ENCODE results near the gene CACNA2D2. TPM values are rescaled to one million over a fixed set of nuclear protein-coding genes. Genes with fewer than 3 reads are reported as not detected.
A peak's percentile ranks its signal among the peaks of the same experiment; 100 is the strongest.

The CACNA2D2 gene
- total and polyA plus RNA-seq, 4 donors = 0.10 to 0.19 (median 0.15) TPM

DNA sequence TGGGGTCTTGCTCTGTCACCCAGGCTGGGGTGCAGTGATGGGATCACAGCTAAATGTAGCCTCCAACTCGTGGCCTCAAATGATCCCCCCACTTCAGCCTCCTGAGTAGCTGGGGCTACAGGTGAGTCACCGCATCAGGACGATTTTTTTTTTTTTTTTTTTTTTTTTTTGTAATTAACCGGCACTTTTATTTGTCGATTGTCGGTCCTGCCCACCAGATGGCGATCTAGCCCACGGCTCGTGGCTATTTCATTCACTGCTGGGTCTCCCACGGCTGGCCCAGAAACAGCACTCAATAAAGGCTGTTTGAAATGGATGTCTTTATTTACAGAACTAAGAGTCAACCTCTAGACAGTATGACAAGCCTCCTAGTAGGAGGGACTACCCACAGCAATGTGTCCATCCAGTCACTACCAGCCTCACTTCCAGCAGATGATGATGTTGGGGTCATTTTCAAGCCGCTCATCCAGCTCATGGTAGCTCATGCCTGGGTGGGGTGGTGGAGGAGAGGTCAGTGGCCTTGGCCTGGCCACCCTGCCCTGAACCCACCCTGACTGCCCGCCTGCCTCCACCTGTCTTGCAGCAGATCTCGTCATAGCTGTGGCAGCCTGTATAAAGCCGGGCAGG, 156.1 kb downstream of the CACNA2D2 start (continued):
- TF ChIP-seq, protein P1, sequence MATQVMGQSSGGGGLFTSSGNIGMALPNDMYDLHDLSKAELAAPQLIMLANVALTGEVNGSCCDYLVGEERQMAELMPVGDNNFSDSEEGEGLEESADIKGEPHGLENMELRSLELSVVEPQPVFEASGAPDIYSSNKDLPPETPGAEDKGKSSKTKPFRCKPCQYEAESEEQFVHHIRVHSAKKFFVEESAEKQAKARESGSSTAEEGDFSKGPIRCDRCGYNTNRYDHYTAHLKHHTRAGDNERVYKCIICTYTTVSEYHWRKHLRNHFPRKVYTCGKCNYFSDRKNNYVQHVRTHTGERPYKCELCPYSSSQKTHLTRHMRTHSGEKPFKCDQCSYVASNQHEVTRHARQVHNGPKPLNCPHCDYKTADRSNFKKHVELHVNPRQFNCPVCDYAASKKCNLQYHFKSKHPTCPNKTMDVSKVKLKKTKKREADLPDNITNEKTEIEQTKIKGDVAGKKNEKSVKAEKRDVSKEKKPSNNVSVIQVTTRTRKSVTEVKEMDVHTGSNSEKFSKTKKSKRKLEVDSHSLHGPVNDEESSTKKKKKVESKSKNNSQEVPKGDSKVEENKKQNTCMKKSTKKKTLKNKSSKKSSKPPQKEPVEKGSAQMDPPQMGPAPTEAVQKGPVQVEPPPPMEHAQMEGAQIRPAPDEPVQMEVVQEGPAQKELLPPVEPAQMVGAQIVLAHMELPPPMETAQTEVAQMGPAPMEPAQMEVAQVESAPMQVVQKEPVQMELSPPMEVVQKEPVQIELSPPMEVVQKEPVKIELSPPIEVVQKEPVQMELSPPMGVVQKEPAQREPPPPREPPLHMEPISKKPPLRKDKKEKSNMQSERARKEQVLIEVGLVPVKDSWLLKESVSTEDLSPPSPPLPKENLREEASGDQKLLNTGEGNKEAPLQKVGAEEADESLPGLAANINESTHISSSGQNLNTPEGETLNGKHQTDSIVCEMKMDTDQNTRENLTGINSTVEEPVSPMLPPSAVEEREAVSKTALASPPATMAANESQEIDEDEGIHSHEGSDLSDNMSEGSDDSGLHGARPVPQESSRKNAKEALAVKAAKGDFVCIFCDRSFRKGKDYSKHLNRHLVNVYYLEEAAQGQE (IDR thresholded peaks at IDR 0.05) = no peak
- no peak for TF ChIP-seq HNF4G (IDR thresholded peaks at IDR 0.05)
- TF ChIP-seq, protein P2, sequence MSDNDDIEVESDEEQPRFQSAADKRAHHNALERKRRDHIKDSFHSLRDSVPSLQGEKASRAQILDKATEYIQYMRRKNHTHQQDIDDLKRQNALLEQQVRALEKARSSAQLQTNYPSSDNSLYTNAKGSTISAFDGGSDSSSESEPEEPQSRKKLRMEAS (IDR thresholded peaks at IDR 0.05) = no peak

DNA sequence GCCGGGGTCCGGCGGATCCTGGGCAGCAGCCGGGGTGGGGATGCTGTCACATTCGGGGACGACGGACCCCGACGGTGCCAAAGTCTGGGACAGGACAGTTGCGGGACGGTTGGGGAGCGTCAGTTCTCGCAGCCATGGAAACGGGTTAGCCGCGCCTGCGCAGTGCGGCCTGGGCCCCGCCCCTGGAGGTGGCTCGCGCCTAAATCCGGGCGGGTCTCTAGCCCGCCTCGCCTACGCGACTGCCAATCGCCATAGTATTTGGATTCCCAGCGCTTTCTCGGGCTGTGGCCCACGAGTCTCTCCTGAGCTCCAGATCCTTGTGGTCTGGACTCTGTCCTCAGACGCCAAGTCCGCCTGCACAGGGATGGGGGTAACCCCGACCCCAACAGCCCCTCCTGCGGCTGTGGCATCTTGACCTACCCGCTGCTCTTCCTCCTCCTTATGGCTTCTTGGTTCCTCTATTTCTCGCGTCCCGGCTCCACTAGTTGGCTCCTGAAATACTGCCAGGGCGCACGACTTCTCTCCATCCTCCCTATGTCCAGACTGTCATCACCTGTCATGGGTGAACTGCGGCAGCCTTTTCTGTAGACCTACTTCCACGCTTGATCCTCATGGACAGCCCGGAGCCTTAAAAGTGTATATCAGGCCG, 157.7 kb downstream of the CACNA2D2 start, which contains the start of gene ZMYND10:
ZMYND10 (minus strand) TSS at position 147 of the 649 bp plus-strand sequence. CDS start 153 bp downstream, outside the sequence.
- DNase-seq (ENCODE audit: low spot score) = peak; percentile 80
- Histone ChIP-seq H3K36me3 (ENCODE audit: control insufficient read depth in 4 of 4, insufficient read depth in 3 of 4, low read depth in 1 of 4, low read length in 3 of 4) (peaks cover 0 to 9% (median 0%) of the 10 kb centered on the region in 4 donors), H3K9me3 (ENCODE audit: control insufficient read depth in 4 of 4, low read length in 3 of 4) (no peaks in the 10 kb centered on the region), H3K9ac (ENCODE audit: low read depth in 1 of 2, low read length in 2 of 2) (no peak within 1 kb of the TSS), H3K27me3 (ENCODE audit: control insufficient read depth in 4 of 4, insufficient read depth in 4 of 4, low read length in 3 of 4) (no peaks in the 10 kb centered on the region), H3K4me3 (ENCODE audit: low read depth in 1 of 3, low read length in 3 of 3) (peak within 1 kb of the TSS in 1 of 3 donors; percentile 23), H3K27ac (ENCODE audit: low read depth in 1 of 2, low read length in 2 of 2) (no peak within 1 kb of the TSS), H3K4me1 (ENCODE audit: control insufficient read depth in 4 of 4, insufficient read depth in 4 of 4, low read length in 3 of 4) (peaks cover 13 to 40% (median 25%) of the 10 kb centered on the region in 4 donors)
- TF ChIP-seq JUND (IDR thresholded peaks at IDR 0.05) = no peak
- TF ChIP-seq, protein P2 (IDR thresholded peaks at IDR 0.05) = no peak
- TF ChIP-seq, protein P1 (IDR thresholded peaks at IDR 0.05) = no peak
- TF ChIP-seq GABPA (IDR thresholded peaks at IDR 0.05 in 1 of 2, conservative IDR thresholded peaks at IDR 0.05 in 1 of 2) = no peak
- no peak for TF ChIP-seq YY1 (IDR thresholded peaks at IDR 0.05)
- no peak for TF ChIP-seq FOXA1 (IDR thresholded peaks at IDR 0.05)
- no peak for TF ChIP-seq SP1 (IDR thresholded peaks at IDR 0.05)
- TF ChIP-seq FOXA2 (IDR thresholded peaks at IDR 0.05) = no peak
- TF ChIP-seq ZBTB33 (IDR thresholded peaks at IDR 0.05) = no peak
- WGBS = 18% methylated on average over 45 of the region's 45 CpGs

All from liver (tissue), 9 donors.